GM21447 (cell line): ENCODE results near the gene CPXM2.

Source experiments
- ATAC-seq: cut with Tn5 transposase; IDR thresholded peaks from one replicate; pipeline ENCODE4 v1.9.1; 2021; ENCODE audit not compliant: unreplicated experiment

Gene CPXM2

DNA sequence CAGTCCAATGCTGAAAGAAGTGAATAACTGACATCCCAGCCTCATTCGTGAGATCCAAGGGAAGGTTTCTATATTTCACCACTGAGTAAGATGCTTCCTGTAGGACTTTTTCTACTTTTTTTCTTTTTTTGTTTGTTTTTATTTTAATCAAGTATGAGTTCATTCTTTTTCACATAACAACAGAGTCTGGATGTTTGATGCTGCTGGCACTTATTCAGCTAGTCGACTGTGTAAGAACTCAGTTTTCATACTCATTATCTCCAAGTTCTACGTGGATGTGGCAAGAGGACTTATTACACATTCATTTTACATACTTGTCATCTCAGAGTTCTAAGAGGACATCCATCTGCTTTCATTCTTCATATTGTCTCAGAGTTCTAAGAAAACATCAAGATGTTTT is 86.9 kb downstream of the CPXM2 start:
- no peak for ATAC-seq

GRCh38 chr10:123800821-123801220 is 90.8 kb downstream of the CPXM2 start:
- ATAC-seq, result no peak

DNA sequence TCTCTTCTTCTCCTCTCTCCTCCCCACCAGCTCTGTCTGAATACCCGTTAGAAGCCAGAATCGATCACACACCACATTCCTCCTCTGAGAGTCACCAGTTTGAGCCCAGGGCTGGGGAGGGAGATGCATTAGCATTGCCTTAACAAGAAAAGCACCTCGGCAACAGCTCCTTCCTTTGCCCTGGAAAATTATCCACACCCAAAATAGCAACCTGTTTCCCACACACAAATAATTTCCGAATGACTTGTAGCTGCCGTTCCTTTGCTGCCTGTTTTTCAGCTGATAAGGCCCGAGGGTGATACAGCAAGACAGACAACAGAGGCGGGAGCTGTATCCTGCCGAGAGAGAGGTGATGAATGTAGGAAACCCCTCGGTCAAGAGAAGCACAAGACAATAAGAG is 91.3 kb downstream of the CPXM2 start:
- ATAC-seq, result no peak

GRCh38 chr10:123798856-123799255 is 92.8 kb downstream of the CPXM2 start:
- ATAC-seq, result no peak

DNA sequence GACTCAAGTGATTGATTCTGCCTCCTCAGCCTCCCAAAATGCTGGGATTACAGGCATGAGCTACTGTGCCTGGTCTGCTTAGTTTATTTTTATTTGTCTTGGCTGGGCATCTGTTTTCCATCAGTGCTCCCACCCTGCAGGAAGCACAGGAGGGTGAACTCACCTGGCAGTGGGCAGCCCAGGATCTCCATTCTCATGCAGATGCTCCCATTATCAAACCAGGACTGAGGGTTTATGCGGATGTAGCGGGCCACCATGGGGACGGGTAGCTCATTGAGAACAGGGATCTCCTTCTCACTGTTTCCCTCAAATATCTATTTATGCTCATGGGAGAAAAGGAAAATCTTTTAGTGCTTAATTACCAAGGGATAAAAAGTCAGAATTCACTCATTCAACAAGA is 93.8 kb downstream of the CPXM2 start:
- ATAC-seq, result no peak

DNA sequence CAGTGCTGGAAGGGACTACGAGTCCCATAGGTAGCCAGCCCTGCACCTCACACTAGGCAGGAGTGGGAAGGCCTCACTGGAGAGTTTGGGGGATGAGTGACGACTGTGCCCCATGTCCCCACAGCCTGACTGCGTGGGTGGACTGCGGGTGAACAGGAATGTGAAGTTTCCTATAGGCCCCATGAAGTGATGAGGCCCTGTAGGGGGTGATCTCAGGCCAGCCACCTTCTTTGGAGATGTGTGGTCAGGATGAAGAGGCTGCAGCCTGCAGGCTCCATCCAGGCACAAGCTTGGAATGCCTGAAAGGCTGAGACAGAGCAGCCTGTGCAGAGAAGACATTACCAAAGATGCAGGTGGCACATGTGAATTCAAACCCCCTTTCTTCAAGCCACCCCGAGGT is 94.9 kb downstream of the CPXM2 start:
- ATAC-seq, result no peak

GRCh38 chr10:123795846-123796590 is 95.6 kb downstream of the CPXM2 start:
- ATAC-seq, result no peak

- ATAC-seq, result no peak
These were observed 96.3 kb downstream of the CPXM2 start for GRCh38 chr10:123795196-123795780.

- ATAC-seq, result no peak
These were observed 99.2 kb downstream of the CPXM2 start for GRCh38 chr10:123792248-123792978.

DNA sequence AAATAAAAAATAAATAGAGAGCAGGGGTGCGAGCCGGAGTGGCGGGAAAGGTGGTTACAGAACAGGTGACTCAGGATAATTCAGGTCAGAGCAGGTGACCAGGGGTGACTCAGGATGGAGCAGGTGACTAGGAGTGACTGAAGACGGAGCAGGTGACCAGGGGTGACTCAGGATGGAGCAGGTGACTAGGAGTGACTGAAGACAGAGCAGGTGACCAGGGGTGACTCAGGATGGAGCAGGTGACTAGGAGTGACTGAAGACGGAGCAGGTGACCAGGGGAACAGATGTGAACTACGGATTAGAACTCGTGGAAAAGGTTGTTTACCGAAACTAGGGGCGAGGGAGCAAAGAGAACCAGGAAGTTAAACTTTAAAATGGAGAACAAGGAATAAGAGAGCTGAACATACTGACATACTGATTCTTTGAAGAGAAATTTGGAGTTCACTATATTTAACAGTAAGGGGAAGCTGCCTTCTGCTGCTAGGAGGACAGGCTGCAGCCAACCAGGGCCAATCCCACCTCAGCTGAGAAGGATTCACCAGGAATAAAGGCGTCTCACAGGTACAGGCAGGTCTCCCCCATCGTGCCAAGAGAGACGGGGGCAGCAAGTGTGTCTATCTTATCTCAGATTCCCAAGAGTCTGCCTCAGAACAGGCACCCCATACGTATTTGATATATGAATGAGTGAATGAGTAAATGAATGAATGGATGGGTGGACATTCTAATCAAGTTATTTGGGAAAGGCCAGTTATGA is 101.3 kb downstream of the CPXM2 start:
- no peak for ATAC-seq

- no peak for ATAC-seq
These were observed 102.6 kb downstream of the CPXM2 start for GRCh38 chr10:123788981-123789380.

DNA sequence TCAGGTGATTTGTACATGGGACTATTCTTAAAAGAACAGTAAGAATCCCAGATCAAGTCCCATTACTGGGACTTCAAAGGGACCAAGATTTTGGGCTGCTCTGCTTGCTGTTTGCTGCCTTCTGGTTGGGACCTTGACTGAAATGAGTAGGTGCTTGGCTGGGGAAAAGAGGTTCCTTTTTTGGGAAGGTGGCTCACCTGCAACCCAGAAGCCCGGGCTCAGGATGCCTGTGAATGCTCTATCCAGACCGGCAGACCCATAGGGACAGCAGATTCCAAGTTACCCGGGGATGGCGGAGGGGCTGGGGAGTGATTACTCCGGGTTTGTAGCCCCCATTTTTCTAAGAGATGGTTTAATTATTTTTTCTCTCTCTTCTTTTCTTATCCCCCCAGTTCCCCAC is 104.0 kb downstream of the CPXM2 start:
- no peak for ATAC-seq

GRCh38 chr10:123786896-123787295 is 104.7 kb downstream of the CPXM2 start:
- no peak for ATAC-seq

- no peak for ATAC-seq
These were observed 105.3 kb downstream of the CPXM2 start for GRCh38 chr10:123786306-123786705.

GRCh38 chr10:123784646-123785045 is 107.0 kb downstream of the CPXM2 start:
- no peak for ATAC-seq

- no peak for ATAC-seq
These were observed 107.4 kb downstream of the CPXM2 start for GRCh38 chr10:123784216-123784615.

GRCh38 chr10:123783296-123783695 is 108.3 kb downstream of the CPXM2 start:
- ATAC-seq, result no peak

DNA sequence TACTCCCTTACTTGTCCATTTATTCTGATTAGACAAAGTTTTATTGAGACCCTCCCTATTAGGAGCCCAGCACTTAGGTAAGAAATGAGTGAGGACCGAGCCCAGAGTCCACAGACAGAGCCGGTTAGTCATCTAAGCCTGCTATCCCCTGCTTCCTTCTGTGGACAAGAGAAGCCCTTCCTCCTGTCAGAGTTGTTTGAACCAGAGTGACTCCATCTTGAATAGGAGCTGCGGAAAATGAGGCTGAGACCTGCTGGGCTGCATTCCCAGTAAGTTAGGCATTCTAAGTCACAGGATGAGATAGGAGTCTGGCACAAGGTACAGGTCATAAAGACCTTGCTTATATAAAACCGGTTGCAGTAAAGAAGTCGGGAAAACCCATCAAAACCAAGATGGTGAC is 109.1 kb downstream of the CPXM2 start:
- no peak for ATAC-seq

- no peak for ATAC-seq
These were observed 109.6 kb downstream of the CPXM2 start for GRCh38 chr10:123781956-123782500.

- ATAC-seq, result no peak
These were observed 110.2 kb downstream of the CPXM2 start for GRCh38 chr10:123781324-123781900.
